MM.1S (cell line): ENCODE data around the gene DCHS2.

Source experiments
- EZH2 ChIP-seq: fragments of 300-600 bp; sonication (generic); optimal IDR thresholded peaks from 2 replicates; pipeline ENCODE3; 2017; ENCODE audit warnings: low read depth, mild to moderate bottlenecking, antibody characterized with exemption, low read length, mixed read lengths
- EZH2phosphoT487 ChIP-seq: fragments of 300-600 bp; sonication (generic); IDR thresholded peaks from 2 replicates; pipeline ENCODE4 v1.6.1; 2018; ENCODE audit warnings: antibody characterized with exemption, low read length
- TF ChIP-seq, protein P1 (sequence below): fragments of 300-600 bp; sonication (generic); IDR thresholded peaks from 2 replicates; pipeline ENCODE4 v1.5.1; 2016; ENCODE audit warnings: antibody characterized with exemption, low read length, mixed read lengths

DNA sequence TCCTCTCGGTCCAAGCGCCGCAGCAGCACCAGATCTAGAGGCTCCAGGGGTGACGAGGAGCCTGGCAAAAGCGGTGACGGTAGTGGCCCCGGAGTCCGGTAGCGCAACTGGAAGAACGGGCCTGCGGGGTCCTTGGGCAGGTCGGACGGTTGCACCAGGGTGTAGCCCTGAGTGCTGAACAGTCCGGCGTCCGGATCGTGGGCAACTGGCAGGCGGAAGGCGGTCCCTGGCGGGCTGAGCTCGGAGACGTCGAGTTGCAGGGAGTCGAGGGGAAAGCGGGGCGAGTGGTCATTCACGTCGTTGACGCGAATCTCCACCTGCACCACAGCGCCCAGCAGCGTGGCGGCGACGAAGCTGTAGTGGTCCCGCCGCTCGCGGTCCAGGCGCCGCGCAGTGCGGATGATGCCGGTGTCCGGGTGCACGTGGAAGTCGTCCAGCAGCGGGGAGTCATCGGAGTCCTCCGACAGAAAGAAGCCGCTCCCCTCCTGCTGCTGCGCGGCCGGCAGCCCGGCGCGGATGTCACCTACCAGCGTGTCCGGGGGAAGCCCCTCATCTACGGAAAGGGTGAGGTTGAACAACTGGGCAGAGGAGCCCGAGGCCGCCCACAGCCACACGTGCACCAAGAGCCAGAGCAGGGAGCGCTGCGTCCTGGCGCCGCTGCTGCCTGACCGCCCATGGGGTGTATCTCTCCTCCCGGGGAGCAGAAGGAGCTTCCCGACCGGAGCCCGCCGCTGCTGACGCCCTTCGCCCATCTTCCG lies 837 bp downstream of the DCHS2 start:
- TF ChIP-seq, protein P1, sequence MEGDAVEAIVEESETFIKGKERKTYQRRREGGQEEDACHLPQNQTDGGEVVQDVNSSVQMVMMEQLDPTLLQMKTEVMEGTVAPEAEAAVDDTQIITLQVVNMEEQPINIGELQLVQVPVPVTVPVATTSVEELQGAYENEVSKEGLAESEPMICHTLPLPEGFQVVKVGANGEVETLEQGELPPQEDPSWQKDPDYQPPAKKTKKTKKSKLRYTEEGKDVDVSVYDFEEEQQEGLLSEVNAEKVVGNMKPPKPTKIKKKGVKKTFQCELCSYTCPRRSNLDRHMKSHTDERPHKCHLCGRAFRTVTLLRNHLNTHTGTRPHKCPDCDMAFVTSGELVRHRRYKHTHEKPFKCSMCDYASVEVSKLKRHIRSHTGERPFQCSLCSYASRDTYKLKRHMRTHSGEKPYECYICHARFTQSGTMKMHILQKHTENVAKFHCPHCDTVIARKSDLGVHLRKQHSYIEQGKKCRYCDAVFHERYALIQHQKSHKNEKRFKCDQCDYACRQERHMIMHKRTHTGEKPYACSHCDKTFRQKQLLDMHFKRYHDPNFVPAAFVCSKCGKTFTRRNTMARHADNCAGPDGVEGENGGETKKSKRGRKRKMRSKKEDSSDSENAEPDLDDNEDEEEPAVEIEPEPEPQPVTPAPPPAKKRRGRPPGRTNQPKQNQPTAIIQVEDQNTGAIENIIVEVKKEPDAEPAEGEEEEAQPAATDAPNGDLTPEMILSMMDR: no peak
- TF ChIP-seq EZH2phosphoT487: no peak
- no peak for TF ChIP-seq EZH2
